ENCODE measurements around the gene PAX8.

- TF ChIP-seq CTCF (conservative IDR thresholded peaks at IDR 0.05; ENCODE audit: low read depth in 2 of 2), result no peak
- no peak for TF ChIP-seq ZNF462 (CRISPR knock-in tag; IDR thresholded peaks at IDR 0.05)
- no peak for TF ChIP-seq EZH2 (IDR thresholded peaks at IDR 0.05; ENCODE audit: low read depth, unreplicated experiment)
- TF ChIP-seq EZH2phosphoT487 (IDR thresholded peaks at IDR 0.05; ENCODE audit: unreplicated experiment), result no peak
- TF ChIP-seq POLR2AphosphoS5 (IDR thresholded peaks at IDR 0.05; ENCODE audit: low read depth), result no peak
- TF ChIP-seq REST (IDR thresholded peaks at IDR 0.05; ENCODE audit: unreplicated experiment), result no peak
- TF ChIP-seq ZNF114 (CRISPR knock-in tag; IDR thresholded peaks at IDR 0.05), result no peak
- TF ChIP-seq CREB1 (CRISPR knock-in tag; IDR thresholded peaks at IDR 0.05; ENCODE audit: low read depth), result no peak
Measured at GRCh38 chr2:113175736-113176695, 102.7 kb downstream of the PAX8 start.

Data from GM23338 (cell line).